HEK293T (cell line): Measurements from ENCODE around the gene TRIM31.

Experiments
- ARNT ChIP-seq: fragments of 450-650 bp; IDR thresholded peaks from 2 replicates; pipeline ENCODE4 v1.6.1; 2017; ENCODE audit warnings: mild to moderate bottlenecking
- BHLHE40 ChIP-seq: fragments of 450-650 bp; IDR thresholded peaks from 2 replicates; pipeline ENCODE4 v1.6.1; 2016; ENCODE audit warnings: mild to moderate bottlenecking, moderate library complexity, borderline replicate concordance
- ELF4 ChIP-seq: fragments of 450-650 bp; IDR thresholded peaks from 2 replicates; pipeline ENCODE4 v1.6.1; 2017; ENCODE audit warnings: antibody characterized with exemption
- FOXA1 ChIP-seq: fragments of 450-650 bp; IDR thresholded peaks from 2 replicates; pipeline ENCODE4 v1.6.1; 2016; ENCODE audit warnings: mild to moderate bottlenecking
- FOXK2 ChIP-seq: fragments of 450-650 bp; IDR thresholded peaks from 2 replicates; pipeline ENCODE4 v1.6.1; 2016; ENCODE audit warnings: mild to moderate bottlenecking
- L3MBTL2 ChIP-seq: fragments of 450-650 bp; conservative IDR thresholded peaks from 2 replicates; pipeline ENCODE4 v1.6.1; 2016; ENCODE audit warnings: mild to moderate bottlenecking
- SP1 ChIP-seq: fragments of 450-650 bp; IDR thresholded peaks from 2 replicates; pipeline ENCODE4 v1.6.1; 2017
- SUZ12 ChIP-seq: fragments of 450-650 bp; IDR thresholded peaks from 2 replicates; pipeline ENCODE4 v1.6.1; 2016; ENCODE audit warnings: mild to moderate bottlenecking
- TARDBP ChIP-seq: fragments of 450-650 bp; IDR thresholded peaks from 2 replicates; pipeline ENCODE4 v1.6.1; 2016
- ZNF384 ChIP-seq: fragments of 450-650 bp; IDR thresholded peaks from 2 replicates; pipeline ENCODE4 v1.6.1; 2016
- TF ChIP-seq, protein P1 (sequence below): fragments of 450-650 bp; IDR thresholded peaks from 2 replicates; pipeline ENCODE4 v1.6.1; 2016

GRCh38 chr6:30113841-30114240 lies 951 bp upstream of the TRIM31 start:
- TF ChIP-seq SP1: no peak
- TF ChIP-seq, protein P1, sequence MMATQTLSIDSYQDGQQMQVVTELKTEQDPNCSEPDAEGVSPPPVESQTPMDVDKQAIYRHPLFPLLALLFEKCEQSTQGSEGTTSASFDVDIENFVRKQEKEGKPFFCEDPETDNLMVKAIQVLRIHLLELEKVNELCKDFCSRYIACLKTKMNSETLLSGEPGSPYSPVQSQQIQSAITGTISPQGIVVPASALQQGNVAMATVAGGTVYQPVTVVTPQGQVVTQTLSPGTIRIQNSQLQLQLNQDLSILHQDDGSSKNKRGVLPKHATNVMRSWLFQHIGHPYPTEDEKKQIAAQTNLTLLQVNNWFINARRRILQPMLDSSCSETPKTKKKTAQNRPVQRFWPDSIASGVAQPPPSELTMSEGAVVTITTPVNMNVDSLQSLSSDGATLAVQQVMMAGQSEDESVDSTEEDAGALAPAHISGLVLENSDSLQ: no peak
- TF ChIP-seq BHLHE40: no peak
- no peak for TF ChIP-seq ELF4
- TF ChIP-seq TARDBP: no peak
- TF ChIP-seq ARNT: no peak
- no peak for TF ChIP-seq FOXA1
- no peak for TF ChIP-seq FOXK2
- TF ChIP-seq L3MBTL2: no peak
- no peak for TF ChIP-seq SUZ12
- TF ChIP-seq ZNF384: no peak
